ENCODE measurements around the gene GOPC. TPM values are rescaled to one million over a fixed set of nuclear protein-coding genes. Genes with fewer than 3 reads are reported as not detected.

Gene GOPC
- total RNA-seq, 2 donors from 2014 or later: 29.5 to 31.5 TPM

- Histone ChIP-seq H3K27me3 (replicated peaks; ENCODE audit: insufficient read depth) (no peaks in the 10 kb centered on the region), H3K9me3 (no peaks in the 10 kb centered on the region), H3K4me1 (ENCODE audit: control insufficient read depth in 1 of 2, low read depth in 2 of 2) (peaks cover 4 to 12% of the 10 kb centered on the region in 2 donors), H3K27ac (no peak overlapping the region), H3K36me3 (no peaks in the 10 kb centered on the region), H3K4me3 (no peak overlapping the region)
- ATAC-seq (ENCODE audit: insufficient number of reproducible peaks, low FRiP score, low read depth): no peak
- no peak for TF ChIP-seq CTCF (IDR thresholded peaks at IDR 0.05)
- DNase-seq (ENCODE audit: low spot score): no peak
Measured at GRCh38 chr6:117544716-117545115, 57.6 kb downstream of the GOPC start.

- no peak overlapping the region for H3K4me3 ChIP-seq
- no peaks in the 10 kb centered on the region for H3K36me3 ChIP-seq
- H3K27me3 ChIP-seq (replicated peaks; ENCODE audit: insufficient read depth): no peaks in the 10 kb centered on the region
- H3K4me1 ChIP-seq (ENCODE audit: control insufficient read depth in 1 of 2, low read depth in 2 of 2): no peaks in the 10 kb centered on the region
- no peak overlapping the region for H3K27ac ChIP-seq
- ATAC-seq (ENCODE audit: insufficient number of reproducible peaks, low FRiP score, low read depth) (no peak), DNase-seq (ENCODE audit: low spot score) (no peak)
- no peaks in the 10 kb centered on the region for H3K9me3 ChIP-seq
- TF ChIP-seq CTCF (IDR thresholded peaks at IDR 0.05): no peak
Measured at GRCh38 chr6:117542493-117542892, 59.8 kb downstream of the GOPC start.

GRCh38 chr6:117540670-117541069 lies 61.6 kb downstream of the GOPC start:
- no peaks in the 10 kb centered on the region for H3K9me3 ChIP-seq
- no peak for ATAC-seq (ENCODE audit: insufficient number of reproducible peaks, low FRiP score, low read depth)
- TF ChIP-seq CTCF (IDR thresholded peaks at IDR 0.05): no peak

GRCh38 chr6:117538615-117539014 lies 63.7 kb downstream of the GOPC start:
- no peak overlapping the region for H3K4me3 ChIP-seq
- no peaks in the 10 kb centered on the region for H3K4me1 ChIP-seq (ENCODE audit: control insufficient read depth in 1 of 2, low read depth in 2 of 2)
- no peak for TF ChIP-seq CTCF (IDR thresholded peaks at IDR 0.05)
- H3K27ac ChIP-seq: no peak overlapping the region
- H3K9me3 ChIP-seq: no peaks in the 10 kb centered on the region
- no peaks in the 10 kb centered on the region for H3K36me3 ChIP-seq
- ATAC-seq (ENCODE audit: insufficient number of reproducible peaks, low FRiP score, low read depth) (no peak), DNase-seq (ENCODE audit: low spot score) (no peak)
- no peaks in the 10 kb centered on the region for H3K27me3 ChIP-seq (replicated peaks; ENCODE audit: insufficient read depth)

More at GRCh38 chr6:117540670-117541069, 61.6 kb downstream of the GOPC start:
- Histone ChIP-seq H3K27ac (no peak overlapping the region), H3K4me3 (no peak overlapping the region), H3K36me3 (no peaks in the 10 kb centered on the region), H3K27me3 (replicated peaks; ENCODE audit: insufficient read depth) (no peaks in the 10 kb centered on the region), H3K4me1 (ENCODE audit: control insufficient read depth in 1 of 2, low read depth in 2 of 2) (no peaks in the 10 kb centered on the region)
- DNase-seq (ENCODE audit: low spot score): no peak

- DNase-seq (ENCODE audit: low spot score) (no peak), ATAC-seq (ENCODE audit: insufficient number of reproducible peaks, low FRiP score, low read depth) (no peak)
- no peak for TF ChIP-seq CTCF (IDR thresholded peaks at IDR 0.05)
- no peak overlapping the region for H3K27ac ChIP-seq
- no peak overlapping the region for H3K4me3 ChIP-seq
- H3K9me3 ChIP-seq: no peaks in the 10 kb centered on the region
- no peaks in the 10 kb centered on the region for H3K36me3 ChIP-seq
- H3K27me3 ChIP-seq (replicated peaks; ENCODE audit: insufficient read depth): no peaks in the 10 kb centered on the region
- H3K4me1 ChIP-seq (ENCODE audit: control insufficient read depth in 1 of 2, low read depth in 2 of 2): no peaks in the 10 kb centered on the region
Measured at GRCh38 chr6:117536317-117536716, 66.0 kb downstream of the GOPC start.
